Prostate gland (tissue), 2 donors: ENCODE data around the gene MTFR1L. TPM values are rescaled to one million over a fixed set of nuclear protein-coding genes. Genes with fewer than 3 reads are reported as not detected.

ENCODE experiments used
- DNase-seq: peaks from one replicate; pipeline ENCODE4 v3.0.0-alpha.2; 2019; ENCODE audit warnings: low spot score
- H3K27ac ChIP-seq, 2 donors: fragments of 200-600 bp; sonication (generic); 2 replicates each; pipeline ENCODE4 v1.5.1; 2017 to 2019
- H3K27me3 ChIP-seq: fragments of 200-600 bp; sonication (generic); replicated peaks from 2 replicates; pipeline ENCODE4 v1.5.1; 2019; ENCODE audit not compliant: insufficient read depth
- H3K36me3 ChIP-seq, 2 donors: fragments of 200-600 bp; sonication (generic); 1 replicate in 1 of 2; 2 replicates in 1 of 2; pipeline versions ENCODE4 v1.5.1 to v1.8.1; 2017 to 2019
- H3K4me1 ChIP-seq: fragments of 200-600 bp; sonication (generic); replicated peaks from 2 replicates; pipeline ENCODE4 v1.5.1; 2019
- H3K4me3 ChIP-seq, 2 donors: fragments of 200-600 bp; sonication (generic); 2 replicates each; pipeline ENCODE4 v1.5.1; 2017 to 2019
- H3K9me3 ChIP-seq: fragments of 200-600 bp; sonication (generic); 2 replicates; pipeline ENCODE4 v1.5.1; 2017
- CTCF ChIP-seq, 4 experiments: fragments of 200-600 bp in 2 of 4; fragments of 450-650 bp in 2 of 4; sonication (generic) in 2 of 4; IDR thresholded peaks; 1 replicate in 3 of 4; 2 replicates in 1 of 4; pipeline ENCODE4 v1.5.1; 2016 to 2019; ENCODE audit warnings: antibody characterized with exemption in 4 of 4, mild to moderate bottlenecking in 2 of 4, moderate library complexity in 2 of 4
- POLR2A ChIP-seq: fragments of 450-650 bp; IDR thresholded peaks from one replicate; pipeline ENCODE4 v1.6.1; 2016; ENCODE audit warnings: antibody characterized with exemption, mild to moderate bottlenecking
- POLR2AphosphoS5 ChIP-seq: sonication (generic); formaldehyde crosslinking; IDR thresholded peaks from one replicate; pipeline ENCODE4 v1.6.1; 2017; ENCODE audit warnings: antibody characterized with exemption
- WGBS: methylation state at CpG from one replicate; pipeline ENCODE4 v1.1.5; 2018; 5-methylcytosine and 5-hydroxymethylcytosine counted together
- intact Hi-C: fragments of 100-400 bp; cut with DNase I; formaldehyde crosslinking; loops from one replicate; pipeline ENCODE4 v1.14.2; 2022
- total RNA-seq, 2 donors: library from RNA; depleted of rRNA; stranded (reverse); fragments of >200 nt; gene quantifications; one replicate each; pipeline ENCODE4 v1.1.0, GENCODE V29; 2016

Gene MTFR1L
- total RNA-seq, 2 donors from 2014 or later, result 82.2 to 112 TPM

DNA sequence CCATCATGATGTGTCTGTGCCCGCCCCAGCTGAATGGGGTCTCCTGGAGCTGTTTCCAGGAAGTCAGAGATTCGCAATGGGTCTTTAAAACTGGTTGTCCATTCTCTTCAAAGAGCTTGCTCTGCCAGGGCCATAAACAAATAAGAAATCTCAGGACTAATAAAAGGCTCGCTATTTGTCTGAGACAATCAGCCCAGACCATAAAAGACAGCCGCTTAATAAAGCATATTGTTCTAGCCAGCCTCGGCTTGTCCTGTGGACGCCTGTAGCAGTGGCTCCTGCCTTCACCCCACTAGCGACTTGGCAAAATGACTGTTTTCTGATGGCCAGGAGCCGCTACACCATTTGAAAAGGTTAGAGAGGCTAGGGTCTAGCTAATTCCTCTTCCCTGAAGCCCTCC lies 40.4 kb upstream of the MTFR1L start:
- H3K36me3 ChIP-seq, result no peaks in the 10 kb centered on the region
- TF ChIP-seq POLR2AphosphoS5, result peak; percentile 76
- no peak for TF ChIP-seq POLR2A
- peak overlapping the region; percentile 23 to 60 for H3K27ac ChIP-seq
- no peak overlapping the region for H3K4me3 ChIP-seq
- 44% methylated on average over 8 of the region's 8 CpGs for WGBS
- H3K9me3 ChIP-seq, result no peaks in the 10 kb centered on the region
- H3K4me1 ChIP-seq, result peaks cover 13% of the 10 kb centered on the region
- intact Hi-C loops, result no loop called here
- H3K27me3 ChIP-seq, result no peaks in the 10 kb centered on the region
- DNase-seq, result peak; percentile 71

DNA sequence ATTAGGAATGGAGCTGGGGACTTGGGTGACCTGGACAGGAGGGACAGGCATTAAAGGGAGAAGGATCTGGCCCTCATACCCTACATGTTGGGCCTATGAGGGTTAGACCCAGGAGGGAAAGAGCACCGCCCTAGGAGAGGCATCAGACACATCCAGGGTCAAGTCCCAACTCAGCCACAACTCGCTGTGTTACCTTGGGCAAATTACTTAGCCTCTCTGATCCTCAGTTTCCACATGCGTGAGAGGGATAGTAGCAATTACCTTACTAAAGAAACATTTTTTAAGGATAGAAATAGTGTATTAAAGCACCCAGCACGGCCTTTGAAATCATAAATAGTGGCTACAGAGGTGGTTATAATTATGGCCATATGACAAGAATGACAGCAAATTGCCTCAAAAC lies 39.9 kb upstream of the MTFR1L start:
- H3K27ac ChIP-seq, result peak overlapping the region; percentile 23 to 60
- DNase-seq, result no peak
- H3K9me3 ChIP-seq, result no peaks in the 10 kb centered on the region
- intact Hi-C loops, result no loop called here
- H3K4me1 ChIP-seq, result peaks cover 11% of the 10 kb centered on the region
- no peaks in the 10 kb centered on the region for H3K27me3 ChIP-seq
- H3K4me3 ChIP-seq, result no peak overlapping the region
- H3K36me3 ChIP-seq, result no peaks in the 10 kb centered on the region
- WGBS, result 86% methylated on average over 4 of the region's 4 CpGs
- TF ChIP-seq CTCF (IDR thresholded peaks at IDR 0.05) (no peak), POLR2AphosphoS5 (no peak), POLR2A (no peak)

DNA sequence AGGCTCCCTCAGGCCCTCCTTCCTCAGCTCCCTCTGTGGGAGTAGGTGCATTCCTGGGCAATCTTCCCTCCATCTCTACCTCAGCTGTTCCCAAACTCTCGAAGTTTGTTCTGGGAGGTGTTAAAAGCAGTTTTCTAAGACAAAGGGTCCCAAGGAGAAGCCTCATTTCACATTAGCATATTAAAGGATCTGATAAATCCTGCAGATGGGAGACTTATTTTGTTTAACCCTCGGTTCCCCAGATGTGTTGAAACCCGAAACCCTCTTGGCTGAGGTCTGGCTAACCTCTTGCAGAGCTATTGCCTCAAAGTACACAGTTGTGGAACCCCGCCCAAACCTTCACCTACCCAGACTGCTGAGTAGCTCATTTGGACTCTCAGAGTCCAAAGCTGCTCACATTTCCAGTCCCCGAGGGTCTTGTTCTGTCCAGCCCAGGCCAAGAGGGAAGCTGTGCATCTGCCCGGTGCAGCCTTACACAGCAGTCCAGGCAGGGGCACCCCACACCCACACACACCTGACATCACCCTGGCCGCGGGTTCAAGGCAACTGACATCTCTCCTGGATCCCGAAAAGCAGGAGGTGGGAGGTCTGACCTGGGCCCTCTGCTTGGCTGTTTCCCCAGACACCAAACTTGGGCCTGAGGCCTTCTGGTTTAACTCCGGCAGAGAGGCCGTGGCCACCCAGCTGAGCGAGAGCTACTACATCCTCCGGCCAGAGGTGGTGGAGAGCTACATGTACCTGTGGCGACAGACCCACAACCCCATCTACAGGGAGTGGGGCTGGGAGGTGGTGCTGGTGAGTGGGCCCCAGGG lies 39.2 kb upstream of the MTFR1L start:
- intact Hi-C loops, result no loop called here
- peaks cover 11% of the 10 kb centered on the region for H3K4me1 ChIP-seq
- H3K36me3 ChIP-seq, result no peaks in the 10 kb centered on the region
- DNase-seq, result peak; percentile 51
- 69% methylated on average over 14 of the region's 14 CpGs for WGBS
- peak overlapping the region in 1 of 2 donors; percentile 60 for H3K27ac ChIP-seq
- H3K4me3 ChIP-seq, result no peak overlapping the region
- no peaks in the 10 kb centered on the region for H3K27me3 ChIP-seq
- no peak for TF ChIP-seq POLR2A
- no peak for TF ChIP-seq POLR2AphosphoS5
- no peak for TF ChIP-seq CTCF (IDR thresholded peaks at IDR 0.05)
- no peaks in the 10 kb centered on the region for H3K9me3 ChIP-seq

DNA sequence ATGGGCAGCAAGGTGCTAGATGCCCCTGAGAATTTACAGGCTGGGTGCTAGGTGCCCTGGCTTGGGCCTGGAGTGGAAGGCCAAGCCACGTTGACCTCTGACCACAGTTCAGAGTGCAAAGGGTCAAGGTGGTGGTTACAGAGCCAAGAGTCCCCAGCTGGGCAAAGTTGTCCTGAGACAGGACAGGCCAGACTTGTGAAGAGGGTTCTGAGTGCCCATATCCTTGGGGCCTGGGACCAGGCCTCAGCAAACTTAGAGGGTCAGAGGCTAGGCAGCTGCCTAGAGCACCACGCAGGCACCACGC lies 38.7 kb upstream of the MTFR1L start:
- H3K4me1 ChIP-seq, result peaks cover 11% of the 10 kb centered on the region
- H3K27me3 ChIP-seq, result no peaks in the 10 kb centered on the region
- intact Hi-C loops, result no loop called here
- H3K9me3 ChIP-seq, result no peaks in the 10 kb centered on the region
- H3K4me3 ChIP-seq, result no peak overlapping the region
- TF ChIP-seq POLR2AphosphoS5 (no peak), POLR2A (no peak), CTCF (IDR thresholded peaks at IDR 0.05) (no peak)
- H3K27ac ChIP-seq, result no peak overlapping the region
- DNase-seq, result no peak
- H3K36me3 ChIP-seq, result no peaks in the 10 kb centered on the region
- WGBS, result 95% methylated on average over 3 of the region's 3 CpGs

GRCh38 chr1:25782608-25783201 lies 37.0 kb upstream of the MTFR1L start:
- Histone ChIP-seq H3K4me1 (peaks cover 11% of the 10 kb centered on the region), H3K9me3 (no peaks in the 10 kb centered on the region), H3K4me3 (no peak overlapping the region), H3K27me3 (no peaks in the 10 kb centered on the region), H3K27ac (no peak overlapping the region), H3K36me3 (no peaks in the 10 kb centered on the region)
- intact Hi-C loops, result no loop called here
- DNase-seq, result no peak
- 42% methylated on average over 18 of the region's 18 CpGs for WGBS
- TF ChIP-seq POLR2AphosphoS5, result no peak
- no peak for TF ChIP-seq POLR2A
- TF ChIP-seq CTCF (IDR thresholded peaks at IDR 0.05), result no peak
